H9 (cell line): Measurements from ENCODE around the gene SLC8B1. TPM values are rescaled to one million over a fixed set of nuclear protein-coding genes. Genes with fewer than 3 reads are reported as not detected.

Experiments
- DNase-seq: peaks from one replicate; pipeline ENCODE4 v3.0.0-alpha.2; 2017
- H2AFZ ChIP-seq: one replicate; pipeline ENCODE4 v1.6.1; 2013; ENCODE audit warnings: mild to moderate bottlenecking, low read length, control low read depth, moderate library complexity
- H2AK5ac ChIP-seq: 2 replicates; pipeline ENCODE4 v1.6.1; 2013; ENCODE audit warnings: low read length, control low read depth, mixed read lengths; ENCODE audit not compliant: insufficient read length
- H2BK120ac ChIP-seq: one replicate; pipeline ENCODE4 v1.6.1; 2013; ENCODE audit warnings: low read depth, mild to moderate bottlenecking, low read length, control low read depth, inconsistent platforms; ENCODE audit not compliant: poor library complexity, severe bottlenecking
- H2BK12ac ChIP-seq: 2 replicates; pipeline ENCODE4 v1.6.1; 2013; ENCODE audit warnings: low read length, control low read depth, mixed read lengths, low read depth; ENCODE audit not compliant: insufficient read length
- H2BK15ac ChIP-seq: 2 replicates; pipeline ENCODE4 v1.6.1; 2013; ENCODE audit warnings: low read depth, low read length, control low read depth
- H2BK20ac ChIP-seq: one replicate; pipeline ENCODE4 v1.6.1; 2013; ENCODE audit warnings: low read depth, mild to moderate bottlenecking, low read length, control low read depth, inconsistent platforms; ENCODE audit not compliant: poor library complexity, severe bottlenecking
- H2BK5ac ChIP-seq: 2 replicates; pipeline ENCODE4 v1.6.1; 2013; ENCODE audit warnings: low read length, control low read depth, mixed read lengths; ENCODE audit not compliant: insufficient read length
- H3K14ac ChIP-seq: 2 replicates; pipeline ENCODE4 v1.6.1; 2013; ENCODE audit warnings: low read length, control low read depth; ENCODE audit not compliant: insufficient read depth
- H3K18ac ChIP-seq: 2 replicates; pipeline ENCODE4 v1.6.1; 2013; ENCODE audit warnings: low read depth, mild to moderate bottlenecking, mixed read lengths, low read length, control low read depth; ENCODE audit not compliant: insufficient read length
- H3K23ac ChIP-seq: 2 replicates; pipeline ENCODE4 v1.6.1; 2013; ENCODE audit warnings: low read length, control low read depth, mixed read lengths, low read depth; ENCODE audit not compliant: insufficient read length
- H3K23me2 ChIP-seq: 2 replicates; pipeline ENCODE4 v1.6.1; 2013; ENCODE audit warnings: low read depth, mild to moderate bottlenecking, mixed read lengths, low read length, control low read depth; ENCODE audit not compliant: insufficient read length, poor library complexity, severe bottlenecking
- H3K27ac ChIP-seq: 2 replicates; pipeline ENCODE4 v1.5.1; 2013; ENCODE audit warnings: low read length, control low read depth, mixed read lengths, low read depth; ENCODE audit not compliant: insufficient read length
- H3K27me3 ChIP-seq: 2 replicates; pipeline ENCODE4 v1.6.1; 2013; ENCODE audit warnings: low read length, control low read depth, inconsistent platforms; ENCODE audit not compliant: insufficient read depth
- H3K4ac ChIP-seq: 2 replicates; pipeline ENCODE4 v1.6.1; 2013; ENCODE audit warnings: low read depth, mild to moderate bottlenecking, control low read depth, inconsistent platforms, low read length, moderate library complexity
- H3K4me1 ChIP-seq: 2 replicates; pipeline ENCODE4 v1.6.1; 2013; ENCODE audit warnings: low read length, control low read depth, inconsistent platforms; ENCODE audit not compliant: insufficient read depth
- H3K4me2 ChIP-seq: 2 replicates; pipeline ENCODE4 v1.6.1; 2013; ENCODE audit warnings: low read length, control low read depth, mixed read lengths; ENCODE audit not compliant: insufficient read length, insufficient read depth
- H3K56ac ChIP-seq: 2 replicates; pipeline ENCODE4 v1.6.1; 2013; ENCODE audit warnings: low read depth, mild to moderate bottlenecking, mixed read lengths, low read length, control low read depth; ENCODE audit not compliant: insufficient read length
- H3K79me1 ChIP-seq: 2 replicates; pipeline ENCODE4 v1.6.1; 2013; ENCODE audit warnings: low read depth, mild to moderate bottlenecking, moderate library complexity, low read length, control low read depth, inconsistent platforms; ENCODE audit not compliant: insufficient read depth, poor library complexity, severe bottlenecking
- H3K79me2 ChIP-seq: 2 replicates; pipeline ENCODE4 v1.6.1; 2013; ENCODE audit warnings: low read length, control low read depth, inconsistent platforms; ENCODE audit not compliant: insufficient read depth
- H3K9ac ChIP-seq: 2 replicates; pipeline ENCODE4 v1.6.1; 2013; ENCODE audit warnings: low read length, control low read depth, mixed read lengths; ENCODE audit not compliant: insufficient read length; ENCODE audit errors: extremely low read depth
- H3K9me3 ChIP-seq: one replicate; pipeline ENCODE4 v1.6.1; 2013; ENCODE audit warnings: low read depth, low read length, inconsistent platforms; ENCODE audit not compliant: control insufficient read depth
- H3T11ph ChIP-seq: one replicate; pipeline ENCODE4 v1.6.1; 2013; ENCODE audit warnings: mild to moderate bottlenecking, low read length, control low read depth, inconsistent platforms
- H4K20me1 ChIP-seq: one replicate; pipeline ENCODE4 v1.6.1; 2013; ENCODE audit not compliant: control insufficient read depth, insufficient read length, insufficient read depth
- H4K5ac ChIP-seq: 2 replicates; pipeline ENCODE4 v1.6.1; 2013; ENCODE audit warnings: low read depth, mild to moderate bottlenecking, mixed read lengths, low read length, control low read depth; ENCODE audit not compliant: insufficient read length
- H4K8ac ChIP-seq: replicated peaks from 2 replicates; pipeline ENCODE4 v1.6.1; 2013; ENCODE audit warnings: low read length, control low read depth, mixed read lengths, low read depth; ENCODE audit not compliant: insufficient read length
- H4K91ac ChIP-seq: 2 replicates; pipeline ENCODE4 v1.6.1; 2013; ENCODE audit warnings: low read depth, mild to moderate bottlenecking, moderate library complexity, mixed read lengths, low read length, control low read depth; ENCODE audit not compliant: insufficient read length
- H3K27ac Mint-ChIP-seq, 3 experiments: 2 replicates in 2 of 3; 3 replicates in 1 of 3; pipeline ENCODE4 v1.8.0; 2020 to 2021; ENCODE audit warnings: mixed read lengths in 3 of 3, mild to moderate bottlenecking in 1 of 3, moderate library complexity in 1 of 3
- H3K27me3 Mint-ChIP-seq: 2 replicates; pipeline ENCODE4 v1.8.0; 2021; ENCODE audit warnings: low read depth, mild to moderate bottlenecking, moderate library complexity, mixed read lengths
- H3K36me3 Mint-ChIP-seq, 3 experiments: 2 replicates in 2 of 3; 3 replicates in 1 of 3; pipeline ENCODE4 v1.8.0; 2020 to 2021; ENCODE audit warnings: low read depth in 3 of 3, mixed read lengths in 3 of 3; ENCODE audit not compliant: insufficient read depth in 1 of 3
- H3K4me1 Mint-ChIP-seq, 2 experiments: 2 replicates each; pipeline ENCODE4 v1.8.0; 2020; ENCODE audit warnings: mixed read lengths in 2 of 2
- H3K4me3 Mint-ChIP-seq, 2 experiments: 2 replicates in 1 of 2; 3 replicates in 1 of 2; pipeline ENCODE4 v1.8.0; 2020 to 2021; ENCODE audit warnings: mild to moderate bottlenecking in 2 of 2, mixed read lengths in 2 of 2, moderate library complexity in 1 of 2
- H3K9me3 Mint-ChIP-seq, 2 experiments: 2 replicates in 1 of 2; 3 replicates in 1 of 2; pipeline ENCODE4 v1.8.0; 2020; ENCODE audit warnings: mild to moderate bottlenecking in 2 of 2, mixed read lengths in 2 of 2, moderate library complexity in 1 of 2
- CTCF ChIP-seq: fragments of 200-600 bp; sonication (generic); conservative IDR thresholded peaks from 3 replicates; pipeline ENCODE4 v1.8.0; 2021; ENCODE audit warnings: antibody characterized with exemption, mild to moderate bottlenecking
- WGBS: extraction: QIAGEN DNeasy Blood & Tissue Kit; methylation state at CpG from one replicate; pipeline ENCODE4 v1.1.7; 2013; ENCODE audit warnings: missing lambda C conversion rate, low lambda C conversion rate, mixed read lengths; ENCODE audit not compliant: insufficient read length; ENCODE audit errors: extremely low coverage; 5-methylcytosine and 5-hydroxymethylcytosine counted together
- total RNA-seq: library from RNA; stranded (reverse); gene quantifications from 2 replicates; pipeline ENCODE4 v1.2.1, GENCODE V29; 2021

The SLC8B1 gene
- total RNA-seq, 1 experiment from 2014 or later = 10.4 TPM

DNA sequence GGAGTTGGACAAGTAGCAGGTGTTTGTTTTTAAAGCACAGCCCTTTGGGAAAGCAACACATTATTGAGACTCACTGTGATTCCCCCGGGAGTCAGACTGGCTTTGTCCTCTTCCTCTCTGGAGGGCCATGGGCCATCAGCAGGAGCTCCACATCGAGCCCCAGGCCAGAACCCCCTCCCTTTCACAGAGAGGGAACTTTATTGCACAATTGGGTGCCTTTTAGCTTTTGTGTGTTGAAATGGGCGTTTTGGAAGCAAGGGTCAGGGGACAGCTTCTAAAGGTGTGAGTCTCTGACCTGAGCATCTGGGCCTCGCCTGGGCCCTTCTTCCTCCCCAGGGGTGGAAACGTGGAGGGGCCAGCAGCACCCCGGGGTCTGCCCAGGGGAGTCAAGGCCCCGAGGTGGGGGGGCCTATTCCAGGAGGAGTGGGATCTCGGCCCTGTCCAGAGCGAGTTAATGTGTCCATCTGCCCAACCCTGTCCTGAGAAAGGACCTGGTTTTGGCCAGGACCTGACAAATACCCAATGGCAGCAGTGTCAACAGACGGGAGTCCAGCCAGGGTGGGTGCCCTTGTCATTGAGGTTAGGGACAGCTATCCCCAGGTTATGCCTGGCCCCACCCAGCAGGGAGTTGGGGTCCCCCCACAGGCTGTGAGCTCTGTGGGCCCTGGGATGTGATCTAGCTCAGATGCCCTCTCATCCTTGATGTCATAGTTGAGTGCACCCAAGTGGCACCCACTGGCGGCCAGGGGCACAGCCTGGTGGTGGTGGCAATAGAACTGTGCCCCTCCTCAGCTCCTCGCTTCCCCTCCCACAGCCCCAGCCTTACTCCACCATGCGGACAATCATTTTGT, 37.1 kb downstream of the SLC8B1 start:
- H3K4me1 Mint-ChIP-seq = peaks cover 18 to 23% of the 10 kb centered on the region in 2 experiments
- no peak overlapping the region for H3K18ac ChIP-seq
- no peak overlapping the region for H3K4me2 ChIP-seq
- no peaks in the 10 kb centered on the region for H4K20me1 ChIP-seq
- H3K36me3 Mint-ChIP-seq = peaks cover 8 to 23% (median 12%) of the 10 kb centered on the region in 3 experiments
- H4K5ac ChIP-seq = no peak overlapping the region
- peak overlapping the region in 2 of 3 experiments; percentile 72 to 75; a peak in 4 of 7 replicates for H3K27ac Mint-ChIP-seq
- no peak overlapping the region for H3K4me3 Mint-ChIP-seq
- H2BK120ac ChIP-seq = no peak overlapping the region
- no peak overlapping the region for H2AK5ac ChIP-seq
- H3K27me3 Mint-ChIP-seq = no peaks in the 10 kb centered on the region; the same call in 1 of the 2 replicates
- no peak overlapping the region for H2BK5ac ChIP-seq
- H3K9me3 Mint-ChIP-seq = no peaks in the 10 kb centered on the region
- no peak for DNase-seq
- H2BK15ac ChIP-seq = no peak overlapping the region
- no CpG with 5 or more reads among the region's 13 CpGs for WGBS
- H3K23me2 ChIP-seq = no peaks in the 10 kb centered on the region
- H3K9ac ChIP-seq = no peak overlapping the region
- H3T11ph ChIP-seq = no peak overlapping the region
- no peak overlapping the region for H3K23ac ChIP-seq
- no peaks in the 10 kb centered on the region; the same call in 1 of the 2 replicates for H3K4me1 ChIP-seq
- no peaks in the 10 kb centered on the region for H3K9me3 ChIP-seq
- no peak overlapping the region for H3K27ac ChIP-seq
- H4K91ac ChIP-seq = no peak overlapping the region
- no peak overlapping the region for H4K8ac ChIP-seq
- H3K56ac ChIP-seq = no peak overlapping the region
- H2BK20ac ChIP-seq = no peak overlapping the region
- H3K79me2 ChIP-seq = no peaks in the 10 kb centered on the region
- H3K14ac ChIP-seq = no peak overlapping the region
- H2BK12ac ChIP-seq = no peak overlapping the region
- no peaks in the 10 kb centered on the region for H3K79me1 ChIP-seq
- no peak overlapping the region for H3K4ac ChIP-seq
- TF ChIP-seq CTCF = no peak
- H2AFZ ChIP-seq = no peak overlapping the region
- H3K27me3 ChIP-seq = no peaks in the 10 kb centered on the region
